ENCODE results near the gene FLT4. TPM values are rescaled to one million over a fixed set of nuclear protein-coding genes. Genes with fewer than 3 reads are reported as not detected.

Gene FLT4
- polyA plus RNA-seq, 3 donors: not detected

GRCh38 chr5:180601591-180602480 lies 47.6 kb downstream of the FLT4 start:
- H3K9ac ChIP-seq (ENCODE audit: insufficient read depth, low read length, poor library complexity, severe bottlenecking): no peak overlapping the region
- no peak for TF ChIP-seq CTCF (IDR thresholded peaks at IDR 0.05)
- no peaks in the 10 kb centered on the region for H4K20me1 ChIP-seq (ENCODE audit: insufficient read depth, low read length)
- H2AFZ ChIP-seq (ENCODE audit: insufficient read depth, low read depth, low read length, poor library complexity, severe bottlenecking): no peak overlapping the region
- H3K36me3 ChIP-seq (replicated peaks in 1 of 2; ENCODE audit: control insufficient read depth in 1 of 2, insufficient read depth in 2 of 2, low read length in 2 of 2): no peaks in the 10 kb centered on the region
- Mint-ChIP-seq H3K27ac (no peak overlapping the region), H3K4me1 (no peaks in the 10 kb centered on the region), H3K9me3 (peaks cover 0 to 2% (median 0%) of the 10 kb centered on the region in 7 donors), H3K36me3 (no peaks in the 10 kb centered on the region), H3K4me3 (no peak overlapping the region), H3K27me3 (ENCODE audit: low read depth in 3 of 3) (peaks cover 1 to 5% (median 3%) of the 10 kb centered on the region in 3 donors)
- no peak overlapping the region for H3K4me2 ChIP-seq (replicated peaks; ENCODE audit: extremely low read depth, low read length, poor library complexity, severe bottlenecking)
- no peaks in the 10 kb centered on the region for H3K9me3 ChIP-seq (replicated peaks in 1 of 2; ENCODE audit: control insufficient read depth in 1 of 2, insufficient read depth in 1 of 2, low read length in 2 of 2)
- H3K79me2 ChIP-seq (ENCODE audit: insufficient read depth, low read length): no peaks in the 10 kb centered on the region
- no peak overlapping the region for H3K4me3 ChIP-seq (replicated peaks in 1 of 3; ENCODE audit: low read depth in 2 of 3, low read length in 3 of 3)
- intact Hi-C loops (cut with micrococcal nuclease): no loop called here
- H3K27me3 ChIP-seq (ENCODE audit: control insufficient read depth in 2 of 2, insufficient read depth in 2 of 2, low read length in 2 of 2): no peaks in the 10 kb centered on the region
- no peak overlapping the region for H3K27ac ChIP-seq (ENCODE audit: low read depth in 1 of 2, low read length in 2 of 2)
- WGBS (ENCODE audit: insufficient coverage): 96% methylated on average over 36 of the region's 36 CpGs
- no peak for DNase-seq
- H3K4me1 ChIP-seq (ENCODE audit: control insufficient read depth in 1 of 2, insufficient read depth in 2 of 2, low read length in 2 of 2): no peaks in the 10 kb centered on the region

- Histone ChIP-seq H3K9ac (ENCODE audit: insufficient read depth, low read length, poor library complexity, severe bottlenecking) (no peak overlapping the region), H4K20me1 (ENCODE audit: insufficient read depth, low read length) (no peaks in the 10 kb centered on the region), H3K79me2 (ENCODE audit: insufficient read depth, low read length) (no peaks in the 10 kb centered on the region), H3K36me3 (replicated peaks in 1 of 2; ENCODE audit: control insufficient read depth in 1 of 2, insufficient read depth in 2 of 2, low read length in 2 of 2) (no peaks in the 10 kb centered on the region), H3K4me1 (ENCODE audit: control insufficient read depth in 1 of 2, insufficient read depth in 2 of 2, low read length in 2 of 2) (no peaks in the 10 kb centered on the region), H2AFZ (ENCODE audit: insufficient read depth, low read depth, low read length, poor library complexity, severe bottlenecking) (no peak overlapping the region), H3K27me3 (ENCODE audit: control insufficient read depth in 2 of 2, insufficient read depth in 2 of 2, low read length in 2 of 2) (no peaks in the 10 kb centered on the region), H3K9me3 (replicated peaks in 1 of 2; ENCODE audit: control insufficient read depth in 1 of 2, insufficient read depth in 1 of 2, low read length in 2 of 2) (no peaks in the 10 kb centered on the region), H3K4me3 (replicated peaks in 1 of 3; ENCODE audit: low read depth in 2 of 3, low read length in 3 of 3) (no peak overlapping the region), H3K4me2 (replicated peaks; ENCODE audit: extremely low read depth, low read length, poor library complexity, severe bottlenecking) (no peak overlapping the region), H3K27ac (ENCODE audit: low read depth in 1 of 2, low read length in 2 of 2) (no peak overlapping the region)
- intact Hi-C loops (cut with micrococcal nuclease): no loop called here
- Mint-ChIP-seq H3K4me1 (no peaks in the 10 kb centered on the region), H3K4me3 (no peak overlapping the region), H3K36me3 (no peaks in the 10 kb centered on the region), H3K27ac (no peak overlapping the region), H3K9me3 (peaks cover 0 to 2% (median 0%) of the 10 kb centered on the region in 7 donors), H3K27me3 (ENCODE audit: low read depth in 3 of 3) (peaks cover 1 to 5% (median 3%) of the 10 kb centered on the region in 3 donors)
- WGBS (ENCODE audit: insufficient coverage): 93% methylated on average over 5 of the region's 12 CpGs
- no peak for TF ChIP-seq CTCF (IDR thresholded peaks at IDR 0.05)
- no peak for DNase-seq
Measured at GRCh38 chr5:180600554-180601041, 48.8 kb downstream of the FLT4 start.

Data from CD14-positive monocyte (primary cell).